Bronchial epithelial cell (primary cell): ENCODE measurements around the gene SNX24. TPM values are rescaled to one million over a fixed set of nuclear protein-coding genes. Genes with fewer than 3 reads are reported as not detected.

Source experiments
- DNase-seq: peaks from one replicate; pipeline ENCODE4 v3.0.0-alpha.2; 2010; ENCODE audit warnings: low read depth
- FAIRE-seq: peaks from 2 replicates; lab custom pipeline; 2011; peaks lifted over from hg19 to GRCh38; lab: Jason Lieb, UNC
- H3K27me3 ChIP-seq: 2 replicates; pipeline ENCODE4 v1.5.1; 2011; ENCODE audit warnings: low read length; ENCODE audit not compliant: control insufficient read depth, insufficient read depth
- H3K36me3 ChIP-seq: 2 replicates; pipeline ENCODE4 v1.5.1; 2011; ENCODE audit warnings: low read length; ENCODE audit not compliant: control insufficient read depth, insufficient read depth
- H3K4me3 ChIP-seq: 2 replicates; pipeline ENCODE4 v1.5.1; 2011; ENCODE audit warnings: mild to moderate bottlenecking, low read depth, low read length, control low read depth
- CTCF ChIP-seq: IDR thresholded peaks from 2 replicates; pipeline ENCODE4 v1.5.1; 2011; ENCODE audit warnings: mild to moderate bottlenecking, moderate library complexity, low read length, control low read depth, inconsistent platforms; ENCODE audit not compliant: insufficient read depth, severe bottlenecking
- total RNA-seq: library from RNA; depleted of rRNA; stranded (reverse); fragments of >200 nt; gene quantifications from 2 replicates; pipeline ENCODE4 v1.2.1, GENCODE V29; 2014

The SNX24 gene
- total RNA-seq, 1 donor from 2014 or later: 37.1 TPM

DNA sequence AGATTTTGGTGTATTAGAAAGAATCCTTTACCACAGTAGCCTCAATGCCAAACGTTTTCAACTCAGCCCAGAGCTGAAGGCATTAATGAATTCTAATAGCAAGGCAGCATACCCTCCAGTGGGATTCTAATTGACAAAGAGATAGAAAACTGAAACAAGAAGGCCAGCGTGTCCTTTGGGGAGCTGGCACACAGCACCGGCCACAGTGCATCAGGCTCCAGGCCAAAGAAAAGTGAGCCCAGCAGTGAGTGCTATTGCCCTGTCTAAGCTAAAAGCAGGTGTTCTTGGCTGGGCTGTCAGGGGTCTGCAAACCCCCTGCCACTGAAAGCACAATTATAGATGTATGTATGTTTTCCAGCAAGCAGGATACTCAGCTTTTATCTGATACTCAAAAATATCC, 150.7 kb downstream of the SNX24 start:
- no peak for TF ChIP-seq CTCF
- Histone ChIP-seq H3K27me3 (no peaks in the 10 kb centered on the region), H3K36me3 (peaks cover 2% of the 10 kb centered on the region), H3K4me3 (no peak overlapping the region)
- DNase-seq (no peak), FAIRE-seq (no peak)

- TF ChIP-seq CTCF: no peak
- no peaks in the 10 kb centered on the region for H3K27me3 ChIP-seq
- peaks cover 2% of the 10 kb centered on the region for H3K36me3 ChIP-seq
- H3K4me3 ChIP-seq: no peak overlapping the region
- DNase-seq: no peak
- no peak for FAIRE-seq
Measured at GRCh38 chr5:122997294-122997693, 151.9 kb downstream of the SNX24 start.

DNA sequence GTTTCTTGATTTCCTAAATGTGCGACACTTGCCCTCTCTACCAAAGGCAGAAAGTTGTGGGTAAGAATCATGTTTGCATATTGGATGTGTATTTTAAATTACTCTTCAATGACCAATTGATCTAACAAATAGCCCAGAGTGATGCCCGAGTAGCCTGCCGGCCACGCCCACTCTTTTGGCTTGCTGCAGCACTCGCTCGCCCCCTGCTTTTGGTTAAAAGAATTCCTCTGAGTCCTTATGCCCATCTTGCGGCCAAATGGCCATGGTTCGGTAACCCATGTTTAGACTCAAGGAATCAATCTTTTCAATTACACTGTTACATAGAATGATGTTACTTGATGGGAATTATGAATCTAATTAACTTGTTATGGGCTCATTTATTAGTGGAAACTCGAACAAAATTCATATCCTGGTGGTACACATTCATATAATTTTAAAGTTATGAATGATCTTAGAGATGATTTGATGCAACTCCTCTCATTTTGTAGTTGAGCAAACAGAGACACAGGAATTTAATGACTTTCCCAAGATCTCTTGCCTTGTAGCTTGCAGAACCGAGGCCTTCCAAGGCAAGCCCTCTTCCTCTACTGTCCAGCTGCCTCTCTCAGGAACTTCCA, 154.6 kb downstream of the SNX24 start:
- TF ChIP-seq CTCF: peak; percentile 23
- FAIRE-seq (no peak), DNase-seq (peak; percentile 7)
- no peaks in the 10 kb centered on the region for H3K27me3 ChIP-seq
- peaks cover 2% of the 10 kb centered on the region for H3K36me3 ChIP-seq
- H3K4me3 ChIP-seq: no peak overlapping the region

GRCh38 chr5:123000731-123001130, 155.3 kb downstream of the SNX24 start:
- FAIRE-seq (no peak), DNase-seq (no peak)
- Histone ChIP-seq H3K36me3 (peaks cover 2% of the 10 kb centered on the region), H3K27me3 (no peaks in the 10 kb centered on the region), H3K4me3 (no peak overlapping the region)
- no peak for TF ChIP-seq CTCF

DNA sequence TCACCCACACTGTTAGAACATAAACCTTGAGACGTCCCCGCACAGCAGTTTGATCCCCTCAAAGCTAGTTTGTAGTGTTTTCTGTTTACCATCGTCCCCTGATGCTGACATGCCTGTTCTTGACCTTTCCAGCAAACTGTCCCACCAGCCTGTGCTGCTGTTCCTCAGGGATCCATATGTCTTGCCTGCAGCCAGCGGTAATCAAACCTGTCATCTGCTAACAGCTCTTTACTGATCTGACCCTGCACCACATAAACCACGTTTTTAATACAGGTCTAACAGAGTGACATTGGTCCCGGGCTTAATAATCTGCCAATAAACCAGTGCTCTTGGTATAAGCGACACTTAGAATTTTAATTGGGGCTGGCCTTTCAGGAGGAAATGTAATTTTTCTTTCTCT, 156.4 kb downstream of the SNX24 start:
- FAIRE-seq: no peak
- no peak for TF ChIP-seq CTCF
- H3K27me3 ChIP-seq: no peaks in the 10 kb centered on the region
- no peak for DNase-seq
- no peak overlapping the region for H3K4me3 ChIP-seq
- H3K36me3 ChIP-seq: peaks cover 2% of the 10 kb centered on the region

- Histone ChIP-seq H3K36me3 (no peaks in the 10 kb centered on the region), H3K27me3 (no peaks in the 10 kb centered on the region), H3K4me3 (no peak overlapping the region)
- TF ChIP-seq CTCF: no peak
- no peak for DNase-seq
- no peak for FAIRE-seq
Measured at GRCh38 chr5:123007182-123007581, 161.8 kb downstream of the SNX24 start.
